Fibroblast of lung (primary cell): ENCODE data around the gene KAT2B.

ENCODE experiments used
- EZH2 ChIP-seq: IDR thresholded peaks from 2 replicates; pipeline ENCODE4 v1.5.1; 2012; ENCODE audit warnings: low read length, control low read depth, mild to moderate bottlenecking; ENCODE audit errors: missing control alignments
- TF ChIP-seq, protein P1 (sequence below), 2 donors: IDR thresholded peaks in 1 of 2; conservative IDR thresholded peaks in 1 of 2; 1 replicate in 1 of 2; 2 replicates in 1 of 2; pipeline ENCODE4 v1.5.1; 2011 to 2012; ENCODE audit warnings: low read length in 2 of 2, control low read depth in 1 of 2, inconsistent platforms in 1 of 2, low read depth in 1 of 2, mild to moderate bottlenecking in 1 of 2

GRCh38 chr3:20054549-20054987 is 14.3 kb downstream of the KAT2B start:
- TF ChIP-seq, protein P1, sequence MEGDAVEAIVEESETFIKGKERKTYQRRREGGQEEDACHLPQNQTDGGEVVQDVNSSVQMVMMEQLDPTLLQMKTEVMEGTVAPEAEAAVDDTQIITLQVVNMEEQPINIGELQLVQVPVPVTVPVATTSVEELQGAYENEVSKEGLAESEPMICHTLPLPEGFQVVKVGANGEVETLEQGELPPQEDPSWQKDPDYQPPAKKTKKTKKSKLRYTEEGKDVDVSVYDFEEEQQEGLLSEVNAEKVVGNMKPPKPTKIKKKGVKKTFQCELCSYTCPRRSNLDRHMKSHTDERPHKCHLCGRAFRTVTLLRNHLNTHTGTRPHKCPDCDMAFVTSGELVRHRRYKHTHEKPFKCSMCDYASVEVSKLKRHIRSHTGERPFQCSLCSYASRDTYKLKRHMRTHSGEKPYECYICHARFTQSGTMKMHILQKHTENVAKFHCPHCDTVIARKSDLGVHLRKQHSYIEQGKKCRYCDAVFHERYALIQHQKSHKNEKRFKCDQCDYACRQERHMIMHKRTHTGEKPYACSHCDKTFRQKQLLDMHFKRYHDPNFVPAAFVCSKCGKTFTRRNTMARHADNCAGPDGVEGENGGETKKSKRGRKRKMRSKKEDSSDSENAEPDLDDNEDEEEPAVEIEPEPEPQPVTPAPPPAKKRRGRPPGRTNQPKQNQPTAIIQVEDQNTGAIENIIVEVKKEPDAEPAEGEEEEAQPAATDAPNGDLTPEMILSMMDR (conservative IDR thresholded peaks at IDR 0.05 in 1 of 2, IDR thresholded peaks at IDR 0.05 in 1 of 2; ENCODE audit: low read depth in 1 of 2, low read length in 2 of 2) = no peak
- TF ChIP-seq EZH2 = no peak
